Endothelial cell of umbilical vein (primary cell): ENCODE data around the gene HAUS6.

Experiments used
- EZH2 ChIP-seq: IDR thresholded peaks from 2 replicates; pipeline ENCODE4 v1.6.1; 2012; ENCODE audit warnings: borderline replicate concordance, low read depth, mild to moderate bottlenecking, moderate library complexity, low read length, inconsistent platforms; ENCODE audit not compliant: severe bottlenecking
- GATA2 ChIP-seq: IDR thresholded peaks from 2 replicates; pipeline ENCODE4 v1.7.0; 2011; ENCODE audit warnings: low read depth, mild to moderate bottlenecking, moderate library complexity, mixed read lengths, low read length; ENCODE audit not compliant: insufficient read length, insufficient read depth
- JUN ChIP-seq: IDR thresholded peaks from 2 replicates; pipeline ENCODE4 v1.6.1; 2011; ENCODE audit warnings: borderline replicate concordance, low read depth; ENCODE audit not compliant: insufficient read length, insufficient read depth
- MYC ChIP-seq: IDR thresholded peaks from one replicate; pipeline ENCODE4 v1.6.1; 2011; ENCODE audit warnings: mild to moderate bottlenecking, low read depth, low read length
- POLR2A ChIP-seq: IDR thresholded peaks from 2 replicates; pipeline ENCODE4 v1.6.1; 2012; ENCODE audit warnings: low read depth, mild to moderate bottlenecking, control low read depth, low read length
- POLR2AphosphoS5 ChIP-seq: IDR thresholded peaks from 2 replicates; pipeline ENCODE4 v1.6.1; 2012; ENCODE audit warnings: low read depth, mild to moderate bottlenecking, control low read depth, low read length, moderate library complexity; ENCODE audit not compliant: insufficient read depth
- TF ChIP-seq, protein P1 (sequence below), 2 donors: IDR thresholded peaks; 1 replicate in 1 of 2; 2 replicates in 1 of 2; pipeline ENCODE4 v1.5.1; 2011; ENCODE audit warnings: low read length in 2 of 2, mild to moderate bottlenecking in 2 of 2, moderate library complexity in 2 of 2, control low read depth in 1 of 2, inconsistent platforms in 1 of 2, low read depth in 1 of 2; ENCODE audit not compliant: insufficient read depth in 1 of 2; ENCODE audit errors: extremely low read depth in 1 of 2
- TF ChIP-seq, protein P2 (sequence below): IDR thresholded peaks from 2 replicates; pipeline ENCODE4 v1.6.1; 2011; ENCODE audit not compliant: insufficient read depth, insufficient read length

DNA sequence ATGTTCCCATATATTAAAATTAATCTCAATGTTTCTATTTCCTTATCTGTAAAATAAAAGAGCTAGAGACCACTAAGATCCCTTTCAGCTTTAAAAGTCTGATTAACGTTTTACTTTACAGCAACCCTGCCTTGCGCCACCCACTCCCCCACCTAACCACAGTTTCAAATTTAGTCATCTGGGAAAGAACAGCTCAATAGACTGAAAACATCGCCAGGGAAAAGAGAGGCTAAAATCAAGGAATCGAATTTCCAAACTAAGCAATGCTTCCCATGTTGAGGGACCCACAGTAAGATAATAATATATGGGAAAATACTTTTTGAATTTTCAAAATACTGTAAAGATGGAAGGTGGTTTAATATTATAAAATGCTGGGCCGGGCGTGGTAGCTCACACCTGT lies 76.3 kb downstream of the HAUS6 start:
- TF ChIP-seq, protein P1, sequence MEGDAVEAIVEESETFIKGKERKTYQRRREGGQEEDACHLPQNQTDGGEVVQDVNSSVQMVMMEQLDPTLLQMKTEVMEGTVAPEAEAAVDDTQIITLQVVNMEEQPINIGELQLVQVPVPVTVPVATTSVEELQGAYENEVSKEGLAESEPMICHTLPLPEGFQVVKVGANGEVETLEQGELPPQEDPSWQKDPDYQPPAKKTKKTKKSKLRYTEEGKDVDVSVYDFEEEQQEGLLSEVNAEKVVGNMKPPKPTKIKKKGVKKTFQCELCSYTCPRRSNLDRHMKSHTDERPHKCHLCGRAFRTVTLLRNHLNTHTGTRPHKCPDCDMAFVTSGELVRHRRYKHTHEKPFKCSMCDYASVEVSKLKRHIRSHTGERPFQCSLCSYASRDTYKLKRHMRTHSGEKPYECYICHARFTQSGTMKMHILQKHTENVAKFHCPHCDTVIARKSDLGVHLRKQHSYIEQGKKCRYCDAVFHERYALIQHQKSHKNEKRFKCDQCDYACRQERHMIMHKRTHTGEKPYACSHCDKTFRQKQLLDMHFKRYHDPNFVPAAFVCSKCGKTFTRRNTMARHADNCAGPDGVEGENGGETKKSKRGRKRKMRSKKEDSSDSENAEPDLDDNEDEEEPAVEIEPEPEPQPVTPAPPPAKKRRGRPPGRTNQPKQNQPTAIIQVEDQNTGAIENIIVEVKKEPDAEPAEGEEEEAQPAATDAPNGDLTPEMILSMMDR (IDR thresholded peaks at IDR 0.05; ENCODE audit: extremely low read depth in 1 of 2, insufficient read depth in 1 of 2, low read depth in 1 of 2, low read length in 2 of 2), result no peak
- TF ChIP-seq POLR2A (no peak), GATA2 (no peak), POLR2AphosphoS5 (no peak), EZH2 (no peak), JUN (no peak), MYC (no peak)
- TF ChIP-seq, protein P2, sequence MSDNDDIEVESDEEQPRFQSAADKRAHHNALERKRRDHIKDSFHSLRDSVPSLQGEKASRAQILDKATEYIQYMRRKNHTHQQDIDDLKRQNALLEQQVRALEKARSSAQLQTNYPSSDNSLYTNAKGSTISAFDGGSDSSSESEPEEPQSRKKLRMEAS, result no peak
